A549 (cell line): ENCODE measurements around the gene TAS1R3. TPM values are rescaled to one million over a fixed set of nuclear protein-coding genes. Genes with fewer than 3 reads are reported as not detected.

Source experiments
- ATAC-seq, 2 experiments: fragments of 200-7000 bp in 1 of 2; fragments of >200 bp in 1 of 2; cut with Nextera tagmentation in 1 of 2; cut with Tn5 transposase in 1 of 2; 3 replicates each; pipeline versions ENCODE4 v1.8.0 to v1.9.1; 2018 to 2020; ENCODE audit warnings: mild to moderate bottlenecking in 1 of 2, moderate library complexity in 1 of 2
- CTCF ChIA-PET: fragments of 300-600 bp; sonication (Branson Sonifier 250); formaldehyde crosslinking; extraction: SDS; loops from one replicate; lab custom pipeline; 2021; ENCODE audit warnings: antibody characterized with exemption, inconsistent platforms; lab: Yijun Ruan, JAX
- POLR2A ChIA-PET: fragments of 350-600 bp; formaldehyde crosslinking; extraction: SDS; loops from one replicate; lab custom pipeline; 2021; ENCODE audit warnings: antibody characterized with exemption, inconsistent platforms; lab: Yijun Ruan, JAX
- DNase-seq, 2 experiments: peaks; one replicate each; pipeline versions ENCODE4 v3.0.0 to v3.0.0-alpha.2; 2011 to 2016; ENCODE audit warnings: low read depth in 1 of 2, low spot score in 1 of 2
- FAIRE-seq: peaks from 2 replicates; lab custom pipeline; 2011; peaks lifted over from hg19 to GRCh38; lab: Jason Lieb, UNC
- H3K27ac ChIP-seq, 2 experiments: fragments of >200 bp; sonication (Bioruptor Twin); formaldehyde crosslinking; 3 replicates each; pipeline ENCODE4 v1.5.1; 2016 to 2017
- H3K4me1 ChIP-seq: fragments of >200 bp; sonication (Bioruptor Twin); formaldehyde crosslinking; 3 replicates; pipeline ENCODE4 v1.6.1; 2016
- H3K4me2 ChIP-seq: fragments of >200 bp; sonication (Bioruptor Twin); formaldehyde crosslinking; 3 replicates; pipeline ENCODE4 v1.6.1; 2016
- H3K4me3 ChIP-seq: fragments of >200 bp; sonication (Bioruptor Twin); formaldehyde crosslinking; 3 replicates; pipeline ENCODE4 v1.5.1; 2016
- H3K9me3 ChIP-seq: fragments of >200 bp; sonication (Bioruptor Twin); formaldehyde crosslinking; 3 replicates; pipeline ENCODE4 v1.6.1; 2016
- ATOH8 ChIP-seq: fragments of 250-450 bp; sonication (Bioruptor Pico); IDR thresholded peaks from 2 replicates; pipeline ENCODE4 v1.5.0; 2020; ENCODE audit warnings: low read depth, mild to moderate bottlenecking, moderate library complexity
- CTCF ChIP-seq: fragments of >200 bp; sonication (Bioruptor Twin); formaldehyde crosslinking; IDR thresholded peaks from 3 replicates; pipeline ENCODE4 v1.5.1; 2016
- FOSL2 ChIP-seq, 2 experiments: fragments of 450-650 bp in 1 of 2; fragments of >200 bp in 1 of 2; sonication (Bioruptor Twin) in 1 of 2; formaldehyde crosslinking; IDR thresholded peaks; 2 replicates each; pipeline versions ENCODE4 v1.5.0 to v1.6.1; 2016 to 2020; ENCODE audit warnings: mild to moderate bottlenecking in 1 of 2, moderate library complexity in 1 of 2
- FOXS1 ChIP-seq: fragments of 250-450 bp; sonication (Bioruptor Pico); IDR thresholded peaks from 2 replicates; pipeline ENCODE4 v1.5.0; 2020; ENCODE audit warnings: mild to moderate bottlenecking, moderate library complexity
- GATA3 ChIP-seq: IDR thresholded peaks from 2 replicates; pipeline ENCODE4 v1.6.1; 2012; ENCODE audit warnings: borderline replicate concordance
- HES2 ChIP-seq: fragments of >200 bp; sonication (Bioruptor Twin); formaldehyde crosslinking; IDR thresholded peaks from 2 replicates; pipeline ENCODE4 v1.6.1; 2016
- HOXB5 ChIP-seq: fragments of 250-450 bp; sonication (Bioruptor Pico); IDR thresholded peaks from 2 replicates; pipeline ENCODE4 v1.5.0; 2020; ENCODE audit warnings: mild to moderate bottlenecking, moderate library complexity
- JUN ChIP-seq, 2 experiments: fragments of >200 bp; sonication (Bioruptor Twin); formaldehyde crosslinking; IDR thresholded peaks; 2 replicates in 1 of 2; 3 replicates in 1 of 2; pipeline ENCODE4 v1.6.1; 2016 to 2017
- JUNB ChIP-seq: fragments of >200 bp; sonication (Bioruptor Twin); formaldehyde crosslinking; IDR thresholded peaks from 2 replicates; pipeline ENCODE4 v1.6.1; 2016
- MAX ChIP-seq: IDR thresholded peaks from 2 replicates; pipeline ENCODE4 v1.6.1; 2012
- MAZ ChIP-seq: fragments of 150-350 bp; IDR thresholded peaks from 2 replicates; pipeline ENCODE4 v1.6.1; 2014; ENCODE audit warnings: antibody characterized with exemption, low read depth, low read length, borderline replicate concordance
- NFE2L2 ChIP-seq: fragments of 150-350 bp; conservative IDR thresholded peaks from 2 replicates; pipeline ENCODE4 v1.6.1; 2014; ENCODE audit warnings: low read length
- RAD21 ChIP-seq, 2 experiments: fragments of >200 bp in 1 of 2; sonication (Bioruptor Twin) in 1 of 2; formaldehyde crosslinking in 1 of 2; IDR thresholded peaks in 1 of 2; conservative IDR thresholded peaks in 1 of 2; 2 replicates in 1 of 2; 3 replicates in 1 of 2; pipeline ENCODE4 v1.6.1; 2012 to 2018; ENCODE audit warnings: inconsistent platforms in 1 of 2
- REST ChIP-seq: fragments of 200-600 bp; sonication (generic); IDR thresholded peaks from 2 replicates; pipeline ENCODE4 v1.6.1; 2016; ENCODE audit warnings: antibody characterized with exemption, mild to moderate bottlenecking, moderate library complexity
- RFX5 ChIP-seq: fragments of 450-650 bp; IDR thresholded peaks from 2 replicates; pipeline ENCODE4 v1.7.1; 2014; ENCODE audit warnings: antibody characterized with exemption, mild to moderate bottlenecking, moderate library complexity
- RNF2 ChIP-seq: fragments of 200-600 bp; sonication (generic); IDR thresholded peaks from 2 replicates; pipeline ENCODE4 v1.6.1; 2016; ENCODE audit warnings: low read depth, mild to moderate bottlenecking, antibody characterized with exemption, moderate library complexity, borderline replicate concordance
- SMC3 ChIP-seq: fragments of >200 bp; sonication (Bioruptor Twin); formaldehyde crosslinking; IDR thresholded peaks from 3 replicates; pipeline ENCODE4 v1.6.1; 2018; ENCODE audit warnings: inconsistent platforms
- WGBS: methylation state at CpG from one replicate; pipeline ENCODE4 v1.1.6; 2017; ENCODE audit errors: missing lambda C conversion rate; 5-methylcytosine and 5-hydroxymethylcytosine counted together
- polyA plus RNA-seq, 4 experiments: library from polyadenylated mRNA; depleted of rRNA in 3 of 4; stranded (reverse); fragments of >200 nt; fragmentation: RNase III in 1 of 4; extraction: RNeasy Plus Mini Kit Qiagen cat#74134 plus additional on column Dnase treatment in 1 of 4; gene quantifications; 2 replicates in 3 of 4; 3 replicates in 1 of 4; pipeline ENCODE4 v1.2.3, GENCODE V29; 2011 to 2017
- TF ChIP-seq, protein P1 (sequence below): IDR thresholded peaks from 2 replicates; pipeline ENCODE4 v1.6.1; 2012

Gene TAS1R3
- polyA plus RNA-seq, 2 of the 4 experiments (the other 2 are of a cell fraction), result 0.05 to 0.15 TPM

DNA sequence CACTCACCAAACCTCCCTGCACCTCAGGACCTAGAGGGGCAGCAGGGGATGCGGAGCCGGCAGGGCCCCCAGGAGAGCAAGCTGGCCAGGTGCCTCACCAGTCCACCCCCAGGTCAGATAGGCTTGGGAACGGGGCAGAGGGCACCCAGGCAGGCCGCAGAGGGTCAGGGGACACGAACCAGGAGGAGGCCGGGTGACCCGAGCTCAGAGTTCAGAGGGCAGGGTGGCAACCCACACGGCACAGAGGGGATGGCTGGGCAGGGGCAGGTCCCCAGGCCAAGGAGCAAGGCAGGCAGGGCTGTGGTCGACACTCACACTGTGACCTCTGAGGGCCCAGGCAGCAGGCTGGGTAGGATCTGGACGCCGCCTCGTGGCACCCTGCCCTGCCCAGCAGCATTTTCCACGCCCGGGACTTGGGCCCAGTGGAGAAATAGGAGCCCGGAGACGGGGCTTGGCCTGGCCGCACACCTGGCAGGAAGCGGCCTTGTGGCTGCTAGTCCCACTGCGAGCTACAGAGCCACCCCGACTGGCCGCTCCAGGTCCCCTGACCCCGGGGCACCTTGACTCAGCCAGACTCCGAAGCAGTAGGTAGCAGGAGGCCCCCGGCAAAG lies 12.8 kb downstream of the TAS1R3 start:
- ATAC-seq, result no peak
- DNase-seq, result no peak
- peaks cover 45% of the 10 kb centered on the region for H3K4me1 ChIP-seq
- peak overlapping the region; percentile 99 to 100 for H3K27ac ChIP-seq
- ChIA-PET POLR2A (no interaction called here), CTCF (interaction anchor here (0.6 to 7.2 kb wide), 9 partner anchors 7 to 136 kb away, joined by 3 to 73 read pairs (median 3); partner anchors contain the start of gene TAS1R3)
- no peaks in the 10 kb centered on the region for H3K9me3 ChIP-seq
- 55% methylated on average over 9 of the region's 24 CpGs for WGBS
- H3K4me3 ChIP-seq, result no peak overlapping the region; the same call in 2 of the 3 replicates
- no peak for FAIRE-seq
- 0 out of 2 replicates have a peak, but pooled peaks have one; percentile 33 for TF ChIP-seq MAX
- no peak for TF ChIP-seq HOXB5 (CRISPR knock-in tag)
- peak overlapping the region; percentile 97 for H3K4me2 ChIP-seq

DNA sequence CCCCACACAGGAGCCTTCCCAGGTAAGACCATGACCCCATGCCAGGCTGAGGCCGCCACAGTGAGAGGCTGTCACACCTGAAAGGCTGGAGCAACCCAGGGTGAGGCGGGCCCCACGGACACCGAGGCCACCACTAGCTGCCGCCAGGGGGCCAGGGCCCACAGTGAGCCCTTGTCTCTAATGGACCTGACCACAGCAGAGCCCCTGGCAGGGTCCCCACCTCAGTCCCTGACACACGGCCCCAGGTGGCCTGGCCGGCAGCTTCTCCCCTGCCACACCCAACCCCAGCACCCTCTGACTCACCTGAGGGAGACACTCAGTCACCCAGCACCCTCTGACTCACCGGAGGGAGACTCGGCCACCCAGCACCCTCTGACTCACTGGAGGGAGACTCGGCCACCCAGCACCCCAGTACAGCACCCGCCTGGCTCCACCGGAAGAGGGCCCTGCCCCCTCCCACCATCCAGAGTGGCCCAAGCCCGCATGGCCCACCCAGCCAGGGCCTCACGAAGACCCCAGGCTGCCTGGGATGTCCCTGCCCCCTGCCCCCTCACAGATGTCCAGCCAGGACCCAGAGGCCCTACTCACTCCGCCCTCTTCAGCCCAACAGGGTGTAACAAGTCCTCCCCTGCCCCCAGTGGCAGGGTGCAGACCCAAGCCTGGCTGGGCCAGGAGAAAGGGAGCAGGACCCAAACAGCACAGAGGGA lies 13.7 kb downstream of the TAS1R3 start:
- peak; percentile 83 to 84 for DNase-seq
- H3K4me2 ChIP-seq, result peak overlapping the region; percentile 97

DNA sequence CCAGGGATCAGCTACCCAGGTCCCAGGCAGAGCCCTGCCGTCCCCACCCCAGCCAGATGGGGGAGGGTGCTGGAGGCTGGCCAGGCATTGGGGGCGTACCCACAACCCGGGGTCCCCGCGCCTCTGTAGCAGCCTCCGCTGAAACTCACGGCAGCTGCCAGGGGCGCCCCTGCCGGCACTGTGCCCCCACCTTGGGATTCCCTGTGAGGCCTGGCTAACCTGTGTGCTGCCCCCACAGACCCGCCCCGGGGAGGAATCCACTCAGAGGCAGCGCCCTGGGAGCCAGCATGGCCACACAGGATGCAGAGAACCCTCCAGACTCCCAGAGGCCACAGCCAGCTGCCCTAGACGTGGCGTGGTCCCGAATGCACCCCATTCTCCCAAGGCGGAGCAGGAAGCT lies 14.3 kb downstream of the TAS1R3 start:
- FAIRE-seq, result no peak
- H3K9me3 ChIP-seq, result no peaks in the 10 kb centered on the region
- peak overlapping the region; percentile 99 to 100 for H3K27ac ChIP-seq
- H3K4me2 ChIP-seq, result peak overlapping the region; percentile 97
- ChIA-PET CTCF (interaction anchor here (0.6 to 7.2 kb wide), 10 partner anchors 10 to 69 kb away, joined by 3 to 73 read pairs (median 6); partner anchors contain the start of gene TAS1R3), POLR2A (interaction anchor here (1.0 kb wide), 1 partner anchor 9 kb away, joined by 3 read pairs; no protein-coding TSS in a partner anchor)
- peak overlapping the region; percentile 28 for H3K4me3 ChIP-seq
- ATAC-seq, result peak; percentile 8 to 31; a peak in 5 of 6 replicates
- 0% methylated on average over 1 of the region's 16 CpGs for WGBS
- peaks cover 45% of the 10 kb centered on the region for H3K4me1 ChIP-seq
- DNase-seq, result no peak
- no peak for TF ChIP-seq RAD21 (conservative IDR thresholded peaks at IDR 0.05 in 1 of 2, IDR thresholded peaks at IDR 0.05 in 1 of 2)
- TF ChIP-seq MAZ, result no peak
- TF ChIP-seq REST, result no peak
- TF ChIP-seq RFX5, result no peak
- TF ChIP-seq, protein P1, sequence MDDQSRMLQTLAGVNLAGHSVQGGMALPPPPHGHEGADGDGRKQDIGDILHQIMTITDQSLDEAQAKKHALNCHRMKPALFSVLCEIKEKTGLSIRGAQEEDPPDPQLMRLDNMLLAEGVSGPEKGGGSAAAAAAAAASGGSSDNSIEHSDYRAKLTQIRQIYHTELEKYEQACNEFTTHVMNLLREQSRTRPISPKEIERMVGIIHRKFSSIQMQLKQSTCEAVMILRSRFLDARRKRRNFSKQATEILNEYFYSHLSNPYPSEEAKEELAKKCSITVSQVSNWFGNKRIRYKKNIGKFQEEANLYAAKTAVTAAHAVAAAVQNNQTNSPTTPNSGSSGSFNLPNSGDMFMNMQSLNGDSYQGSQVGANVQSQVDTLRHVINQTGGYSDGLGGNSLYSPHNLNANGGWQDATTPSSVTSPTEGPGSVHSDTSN, result no peak
- TF ChIP-seq HOXB5 (CRISPR knock-in tag), result no peak
- no peak for TF ChIP-seq HES2
- no peak for TF ChIP-seq GATA3

More for the DNA sequence above, 13.7 kb downstream of the TAS1R3 start:
- Histone ChIP-seq H3K4me1 (peaks cover 45% of the 10 kb centered on the region), H3K9me3 (no peaks in the 10 kb centered on the region), H3K27ac (peak overlapping the region; percentile 99 to 100), H3K4me3 (peak overlapping the region; percentile 28)
- FAIRE-seq (no peak), ATAC-seq (peak; percentile 74 to 82)
- TF ChIP-seq SMC3 (0 out of 3 replicates have a peak, but pooled peaks have one; percentile 9), FOXS1 (CRISPR knock-in tag) (no peak), NFE2L2 (no peak), RAD21 (conservative IDR thresholded peaks at IDR 0.05 in 1 of 2, IDR thresholded peaks at IDR 0.05 in 1 of 2) (0 out of 5 replicates have a peak, but pooled peaks of 1 of the 2 experiments have one; percentile 17), CTCF (peak; percentile 43), ATOH8 (CRISPR knock-in tag) (no peak), JUNB (peak; percentile 77), FOSL2 (IDR thresholded peaks at IDR 0.05) (peak; percentile 87), FOSL2 (CRISPR knock-in tag; IDR thresholded peaks at IDR 0.05) (peak; percentile 99), MAX (peak; percentile 59; the same call in 1 of the 2 replicates), RNF2 (no peak), JUN (IDR thresholded peaks at IDR 0.05) (peak; percentile 42 to 58; a peak in 2 of 5 replicates), GATA3 (peak; percentile 37; the same call in 1 of the 2 replicates)
- ChIA-PET POLR2A (interaction anchor here (1.0 kb wide), 1 partner anchor 8 kb away, joined by 3 read pairs; no protein-coding TSS in a partner anchor), CTCF (interaction anchor here (0.6 to 7.2 kb wide), 10 partner anchors 8 to 70 kb away, joined by 3 to 73 read pairs (median 6); partner anchors contain the start of gene TAS1R3)
- WGBS, result no CpG with 5 or more reads among the region's 15 CpGs
